H9 (cell line): ENCODE data around the gene CCNF. TPM values are rescaled to one million over a fixed set of nuclear protein-coding genes. Genes with fewer than 3 reads are reported as not detected.

ENCODE experiments used
- DNase-seq: peaks from one replicate; pipeline ENCODE4 v3.0.0-alpha.2; 2017
- H2AFZ ChIP-seq: one replicate; pipeline ENCODE4 v1.6.1; 2013; ENCODE audit warnings: mild to moderate bottlenecking, low read length, control low read depth, moderate library complexity
- H2AK5ac ChIP-seq: 2 replicates; pipeline ENCODE4 v1.6.1; 2013; ENCODE audit warnings: low read length, control low read depth, mixed read lengths; ENCODE audit not compliant: insufficient read length
- H2BK120ac ChIP-seq: one replicate; pipeline ENCODE4 v1.6.1; 2013; ENCODE audit warnings: low read depth, mild to moderate bottlenecking, low read length, control low read depth, inconsistent platforms; ENCODE audit not compliant: poor library complexity, severe bottlenecking
- H2BK12ac ChIP-seq: 2 replicates; pipeline ENCODE4 v1.6.1; 2013; ENCODE audit warnings: low read length, control low read depth, mixed read lengths, low read depth; ENCODE audit not compliant: insufficient read length
- H2BK15ac ChIP-seq: 2 replicates; pipeline ENCODE4 v1.6.1; 2013; ENCODE audit warnings: low read depth, low read length, control low read depth
- H2BK20ac ChIP-seq: one replicate; pipeline ENCODE4 v1.6.1; 2013; ENCODE audit warnings: low read depth, mild to moderate bottlenecking, low read length, control low read depth, inconsistent platforms; ENCODE audit not compliant: poor library complexity, severe bottlenecking
- H2BK5ac ChIP-seq: 2 replicates; pipeline ENCODE4 v1.6.1; 2013; ENCODE audit warnings: low read length, control low read depth, mixed read lengths; ENCODE audit not compliant: insufficient read length
- H3K14ac ChIP-seq: 2 replicates; pipeline ENCODE4 v1.6.1; 2013; ENCODE audit warnings: low read length, control low read depth; ENCODE audit not compliant: insufficient read depth
- H3K18ac ChIP-seq: 2 replicates; pipeline ENCODE4 v1.6.1; 2013; ENCODE audit warnings: low read depth, mild to moderate bottlenecking, mixed read lengths, low read length, control low read depth; ENCODE audit not compliant: insufficient read length
- H3K23ac ChIP-seq: 2 replicates; pipeline ENCODE4 v1.6.1; 2013; ENCODE audit warnings: low read length, control low read depth, mixed read lengths, low read depth; ENCODE audit not compliant: insufficient read length
- H3K23me2 ChIP-seq: 2 replicates; pipeline ENCODE4 v1.6.1; 2013; ENCODE audit warnings: low read depth, mild to moderate bottlenecking, mixed read lengths, low read length, control low read depth; ENCODE audit not compliant: insufficient read length, poor library complexity, severe bottlenecking
- H3K27ac ChIP-seq: 2 replicates; pipeline ENCODE4 v1.5.1; 2013; ENCODE audit warnings: low read length, control low read depth, mixed read lengths, low read depth; ENCODE audit not compliant: insufficient read length
- H3K27me3 ChIP-seq: 2 replicates; pipeline ENCODE4 v1.6.1; 2013; ENCODE audit warnings: low read length, control low read depth, inconsistent platforms; ENCODE audit not compliant: insufficient read depth
- H3K4ac ChIP-seq: 2 replicates; pipeline ENCODE4 v1.6.1; 2013; ENCODE audit warnings: low read depth, mild to moderate bottlenecking, control low read depth, inconsistent platforms, low read length, moderate library complexity
- H3K4me1 ChIP-seq: 2 replicates; pipeline ENCODE4 v1.6.1; 2013; ENCODE audit warnings: low read length, control low read depth, inconsistent platforms; ENCODE audit not compliant: insufficient read depth
- H3K4me2 ChIP-seq: 2 replicates; pipeline ENCODE4 v1.6.1; 2013; ENCODE audit warnings: low read length, control low read depth, mixed read lengths; ENCODE audit not compliant: insufficient read length, insufficient read depth
- H3K56ac ChIP-seq: 2 replicates; pipeline ENCODE4 v1.6.1; 2013; ENCODE audit warnings: low read depth, mild to moderate bottlenecking, mixed read lengths, low read length, control low read depth; ENCODE audit not compliant: insufficient read length
- H3K79me1 ChIP-seq: 2 replicates; pipeline ENCODE4 v1.6.1; 2013; ENCODE audit warnings: low read depth, mild to moderate bottlenecking, moderate library complexity, low read length, control low read depth, inconsistent platforms; ENCODE audit not compliant: insufficient read depth, poor library complexity, severe bottlenecking
- H3K79me2 ChIP-seq: 2 replicates; pipeline ENCODE4 v1.6.1; 2013; ENCODE audit warnings: low read length, control low read depth, inconsistent platforms; ENCODE audit not compliant: insufficient read depth
- H3K9ac ChIP-seq: 2 replicates; pipeline ENCODE4 v1.6.1; 2013; ENCODE audit warnings: low read length, control low read depth, mixed read lengths; ENCODE audit not compliant: insufficient read length; ENCODE audit errors: extremely low read depth
- H3K9me3 ChIP-seq: one replicate; pipeline ENCODE4 v1.6.1; 2013; ENCODE audit warnings: low read depth, low read length, inconsistent platforms; ENCODE audit not compliant: control insufficient read depth
- H3T11ph ChIP-seq: one replicate; pipeline ENCODE4 v1.6.1; 2013; ENCODE audit warnings: mild to moderate bottlenecking, low read length, control low read depth, inconsistent platforms
- H4K20me1 ChIP-seq: one replicate; pipeline ENCODE4 v1.6.1; 2013; ENCODE audit not compliant: control insufficient read depth, insufficient read length, insufficient read depth
- H4K5ac ChIP-seq: 2 replicates; pipeline ENCODE4 v1.6.1; 2013; ENCODE audit warnings: low read depth, mild to moderate bottlenecking, mixed read lengths, low read length, control low read depth; ENCODE audit not compliant: insufficient read length
- H4K8ac ChIP-seq: replicated peaks from 2 replicates; pipeline ENCODE4 v1.6.1; 2013; ENCODE audit warnings: low read length, control low read depth, mixed read lengths, low read depth; ENCODE audit not compliant: insufficient read length
- H4K91ac ChIP-seq: 2 replicates; pipeline ENCODE4 v1.6.1; 2013; ENCODE audit warnings: low read depth, mild to moderate bottlenecking, moderate library complexity, mixed read lengths, low read length, control low read depth; ENCODE audit not compliant: insufficient read length
- H3K27ac Mint-ChIP-seq, 3 experiments: 2 replicates in 2 of 3; 3 replicates in 1 of 3; pipeline ENCODE4 v1.8.0; 2020 to 2021; ENCODE audit warnings: mixed read lengths in 3 of 3, mild to moderate bottlenecking in 1 of 3, moderate library complexity in 1 of 3
- H3K27me3 Mint-ChIP-seq: 2 replicates; pipeline ENCODE4 v1.8.0; 2021; ENCODE audit warnings: low read depth, mild to moderate bottlenecking, moderate library complexity, mixed read lengths
- H3K36me3 Mint-ChIP-seq, 3 experiments: 2 replicates in 2 of 3; 3 replicates in 1 of 3; pipeline ENCODE4 v1.8.0; 2020 to 2021; ENCODE audit warnings: low read depth in 3 of 3, mixed read lengths in 3 of 3; ENCODE audit not compliant: insufficient read depth in 1 of 3
- H3K4me1 Mint-ChIP-seq, 2 experiments: 2 replicates each; pipeline ENCODE4 v1.8.0; 2020; ENCODE audit warnings: mixed read lengths in 2 of 2
- H3K4me3 Mint-ChIP-seq, 2 experiments: 2 replicates in 1 of 2; 3 replicates in 1 of 2; pipeline ENCODE4 v1.8.0; 2020 to 2021; ENCODE audit warnings: mild to moderate bottlenecking in 2 of 2, mixed read lengths in 2 of 2, moderate library complexity in 1 of 2
- H3K9me3 Mint-ChIP-seq, 2 experiments: 2 replicates in 1 of 2; 3 replicates in 1 of 2; pipeline ENCODE4 v1.8.0; 2020; ENCODE audit warnings: mild to moderate bottlenecking in 2 of 2, mixed read lengths in 2 of 2, moderate library complexity in 1 of 2
- WGBS: extraction: QIAGEN DNeasy Blood & Tissue Kit; methylation state at CpG from one replicate; pipeline ENCODE4 v1.1.7; 2013; ENCODE audit warnings: missing lambda C conversion rate, low lambda C conversion rate, mixed read lengths; ENCODE audit not compliant: insufficient read length; ENCODE audit errors: extremely low coverage; 5-methylcytosine and 5-hydroxymethylcytosine counted together
- total RNA-seq: library from RNA; stranded (reverse); gene quantifications from 2 replicates; pipeline ENCODE4 v1.2.1, GENCODE V29; 2021
- TF ChIP-seq, protein P1 (sequence below): fragments of 200-600 bp; sonication (generic); conservative IDR thresholded peaks from 3 replicates; pipeline ENCODE4 v1.8.0; 2021; ENCODE audit warnings: antibody characterized with exemption, mild to moderate bottlenecking

CCNF gene
- total RNA-seq, 1 experiment from 2014 or later = 61.6 TPM

- no peak overlapping the region for H4K8ac ChIP-seq
- no peak overlapping the region for H3T11ph ChIP-seq
- Mint-ChIP-seq H3K27ac (peak overlapping the region in 1 of 3 experiments; percentile 91; a peak in 2 of 7 replicates), H3K27me3 (peaks cover 4% of the 10 kb centered on the region; the same call in 1 of the 2 replicates), H3K4me3 (no peak overlapping the region), H3K4me1 (peaks cover 8 to 12% of the 10 kb centered on the region in 2 experiments), H3K9me3 (no peaks in the 10 kb centered on the region), H3K36me3 (no peaks in the 10 kb centered on the region; a peak in 1 of 7 replicates)
- TF ChIP-seq, protein P1, sequence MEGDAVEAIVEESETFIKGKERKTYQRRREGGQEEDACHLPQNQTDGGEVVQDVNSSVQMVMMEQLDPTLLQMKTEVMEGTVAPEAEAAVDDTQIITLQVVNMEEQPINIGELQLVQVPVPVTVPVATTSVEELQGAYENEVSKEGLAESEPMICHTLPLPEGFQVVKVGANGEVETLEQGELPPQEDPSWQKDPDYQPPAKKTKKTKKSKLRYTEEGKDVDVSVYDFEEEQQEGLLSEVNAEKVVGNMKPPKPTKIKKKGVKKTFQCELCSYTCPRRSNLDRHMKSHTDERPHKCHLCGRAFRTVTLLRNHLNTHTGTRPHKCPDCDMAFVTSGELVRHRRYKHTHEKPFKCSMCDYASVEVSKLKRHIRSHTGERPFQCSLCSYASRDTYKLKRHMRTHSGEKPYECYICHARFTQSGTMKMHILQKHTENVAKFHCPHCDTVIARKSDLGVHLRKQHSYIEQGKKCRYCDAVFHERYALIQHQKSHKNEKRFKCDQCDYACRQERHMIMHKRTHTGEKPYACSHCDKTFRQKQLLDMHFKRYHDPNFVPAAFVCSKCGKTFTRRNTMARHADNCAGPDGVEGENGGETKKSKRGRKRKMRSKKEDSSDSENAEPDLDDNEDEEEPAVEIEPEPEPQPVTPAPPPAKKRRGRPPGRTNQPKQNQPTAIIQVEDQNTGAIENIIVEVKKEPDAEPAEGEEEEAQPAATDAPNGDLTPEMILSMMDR = no peak
- H2AK5ac ChIP-seq = no peak overlapping the region
- H3K18ac ChIP-seq = no peak overlapping the region
- no peak overlapping the region for H3K4ac ChIP-seq
- no peaks in the 10 kb centered on the region for H3K23me2 ChIP-seq
- no peaks in the 10 kb centered on the region for H3K4me1 ChIP-seq
- H3K4me2 ChIP-seq = no peak overlapping the region
- H3K9ac ChIP-seq = no peak overlapping the region
- no peak overlapping the region for H2BK20ac ChIP-seq
- no CpG with 5 or more reads among the region's 13 CpGs for WGBS
- H2BK5ac ChIP-seq = no peak overlapping the region
- H3K79me1 ChIP-seq = no peaks in the 10 kb centered on the region
- no peak overlapping the region for H2AFZ ChIP-seq
- DNase-seq = no peak
- no peak overlapping the region for H3K56ac ChIP-seq
- H3K23ac ChIP-seq = no peak overlapping the region
- H3K79me2 ChIP-seq = no peaks in the 10 kb centered on the region; the same call in 1 of the 2 replicates
- no peak overlapping the region for H2BK12ac ChIP-seq
- H4K20me1 ChIP-seq = peaks cover 4% of the 10 kb centered on the region
- H4K5ac ChIP-seq = no peak overlapping the region
- H2BK120ac ChIP-seq = no peak overlapping the region
- no peak overlapping the region for H2BK15ac ChIP-seq
- H3K27me3 ChIP-seq = no peaks in the 10 kb centered on the region
- no peak overlapping the region for H4K91ac ChIP-seq
- no peak overlapping the region for H3K27ac ChIP-seq
- no peaks in the 10 kb centered on the region for H3K9me3 ChIP-seq
- H3K14ac ChIP-seq = no peak overlapping the region
These were observed 53.0 kb downstream of the CCNF start for GRCh38 chr16:2482249-2482648.
